GM12891 (cell line): ENCODE measurements around the gene GGACT.
A peak's percentile ranks its signal among the peaks of the same experiment; 100 is the strongest.

ENCODE experiments used
- DNase-seq: peaks from one replicate; pipeline ENCODE4 v3.0.0; 2011; ENCODE audit warnings: low spot score; ENCODE audit not compliant: insufficient read length
- FAIRE-seq: peaks from 2 replicates; lab custom pipeline; 2011; peaks lifted over from hg19 to GRCh38; lab: Jason Lieb, UNC
- PAX5 ChIP-seq: IDR thresholded peaks from 2 replicates; pipeline ENCODE4 v1.6.1; 2011; ENCODE audit warnings: low read length, moderate library complexity, mild to moderate bottlenecking; ENCODE audit not compliant: insufficient read depth, severe bottlenecking
- POLR2A ChIP-seq: IDR thresholded peaks from 2 replicates; pipeline ENCODE4 v1.6.1; 2011; ENCODE audit warnings: low read depth, low read length, control low read depth
- POLR2AphosphoS5 ChIP-seq: IDR thresholded peaks from 2 replicates; pipeline ENCODE4 v1.6.1; 2011; ENCODE audit warnings: low read depth, low read length, control low read depth
- POU2F2 ChIP-seq: IDR thresholded peaks from 2 replicates; pipeline ENCODE4 v1.6.1; 2011; ENCODE audit warnings: low read depth, mild to moderate bottlenecking, control low read depth, low read length, moderate library complexity
- SPI1 ChIP-seq: IDR thresholded peaks from 2 replicates; pipeline ENCODE4 v1.6.1; 2011; ENCODE audit warnings: low read depth, low read length, control low read depth
- TAF1 ChIP-seq: IDR thresholded peaks from 2 replicates; pipeline ENCODE4 v1.6.1; 2011; ENCODE audit warnings: low read depth, low read length, control low read depth

GGACT gene

GRCh38 chr13:100543872-100544602 is 44.6 kb downstream of the GGACT start:
- TF ChIP-seq SPI1 (no peak), PAX5 (no peak), POLR2A (no peak), POU2F2 (no peak), POLR2AphosphoS5 (no peak), TAF1 (no peak)
- DNase-seq: no peak
- no peak for FAIRE-seq

DNA sequence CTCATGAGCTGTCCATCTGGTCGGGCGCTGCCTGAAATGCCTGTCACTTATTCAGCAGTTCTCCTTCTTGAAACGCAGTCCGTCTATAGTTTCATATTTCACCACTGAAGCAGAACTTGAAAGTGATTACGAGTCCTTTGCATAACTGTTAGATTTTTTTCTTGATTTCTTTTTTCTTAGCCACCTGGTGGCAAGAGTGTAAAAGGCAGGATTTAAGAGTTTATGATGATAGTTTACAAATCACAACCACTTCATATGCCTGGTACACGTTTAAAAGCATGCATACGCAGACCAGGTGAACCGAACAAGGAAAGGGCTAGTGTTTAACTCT is 45.8 kb downstream of the GGACT start:
- peak; percentile 91 for FAIRE-seq
- TF ChIP-seq SPI1 (peak; percentile 42; the same call in 1 of the 2 replicates), POLR2A (no peak), PAX5 (no peak), POU2F2 (no peak), TAF1 (no peak)

GRCh38 chr13:100541897-100542825 is 46.4 kb downstream of the GGACT start:
- peak; percentile 50 for FAIRE-seq
- DNase-seq: no peak
- no peak for TF ChIP-seq POLR2AphosphoS5
- TF ChIP-seq SPI1: no peak
- TF ChIP-seq TAF1: no peak
- TF ChIP-seq POU2F2: no peak
- no peak for TF ChIP-seq PAX5
- TF ChIP-seq POLR2A: no peak

More for the DNA sequence above, 45.8 kb downstream of the GGACT start:
- peak; percentile 53 for DNase-seq

DNA sequence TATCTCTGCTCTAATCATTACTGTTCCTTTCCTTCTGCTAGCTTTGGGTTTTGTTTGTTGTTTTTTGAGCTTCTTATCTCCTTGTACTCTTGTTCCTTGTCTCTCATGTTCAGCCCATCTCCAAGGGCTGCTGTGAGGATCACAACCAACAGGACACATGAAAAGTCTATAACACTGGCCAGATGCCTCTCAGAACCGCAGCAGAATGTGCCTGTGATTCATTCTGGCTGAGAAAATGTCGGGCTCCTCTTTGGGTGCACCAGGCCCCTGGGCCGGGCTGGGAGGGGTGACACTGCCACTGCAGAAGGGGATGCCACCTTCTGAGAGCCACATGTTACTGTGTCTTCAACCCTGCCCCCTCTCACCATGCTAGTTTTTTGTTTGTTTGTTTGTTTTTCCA is 48.0 kb downstream of the GGACT start:
- FAIRE-seq (no peak), DNase-seq (no peak)
- TF ChIP-seq TAF1 (no peak), POLR2AphosphoS5 (no peak), POLR2A (no peak), SPI1 (no peak), PAX5 (no peak), POU2F2 (no peak)

GRCh38 chr13:100537951-100538462 is 50.6 kb downstream of the GGACT start:
- no peak for FAIRE-seq
- TF ChIP-seq PAX5: no peak
- no peak for TF ChIP-seq POLR2A
- no peak for TF ChIP-seq POLR2AphosphoS5
- no peak for TF ChIP-seq TAF1
- TF ChIP-seq POU2F2: no peak
- no peak for TF ChIP-seq SPI1
- DNase-seq: no peak

DNA sequence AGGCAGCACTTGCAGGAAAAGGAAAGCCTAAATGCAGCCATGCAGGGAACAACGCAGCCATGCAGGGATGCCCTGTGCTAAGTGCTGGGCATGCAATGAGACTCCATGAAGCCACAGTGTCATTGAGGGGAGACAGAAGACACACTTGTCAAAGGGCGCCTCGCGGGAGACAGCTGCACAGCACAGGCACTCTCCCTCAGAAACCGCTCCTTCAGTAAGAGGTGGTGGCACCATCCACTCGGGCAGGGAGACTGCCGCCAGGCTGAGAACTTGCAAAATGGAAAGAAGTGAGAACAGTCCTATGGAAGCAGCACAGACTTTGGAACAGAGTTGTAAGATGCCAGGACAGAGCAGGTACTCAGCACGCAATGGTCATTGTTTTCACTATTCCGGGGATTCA is 51.1 kb downstream of the GGACT start:
- no peak for FAIRE-seq

DNA sequence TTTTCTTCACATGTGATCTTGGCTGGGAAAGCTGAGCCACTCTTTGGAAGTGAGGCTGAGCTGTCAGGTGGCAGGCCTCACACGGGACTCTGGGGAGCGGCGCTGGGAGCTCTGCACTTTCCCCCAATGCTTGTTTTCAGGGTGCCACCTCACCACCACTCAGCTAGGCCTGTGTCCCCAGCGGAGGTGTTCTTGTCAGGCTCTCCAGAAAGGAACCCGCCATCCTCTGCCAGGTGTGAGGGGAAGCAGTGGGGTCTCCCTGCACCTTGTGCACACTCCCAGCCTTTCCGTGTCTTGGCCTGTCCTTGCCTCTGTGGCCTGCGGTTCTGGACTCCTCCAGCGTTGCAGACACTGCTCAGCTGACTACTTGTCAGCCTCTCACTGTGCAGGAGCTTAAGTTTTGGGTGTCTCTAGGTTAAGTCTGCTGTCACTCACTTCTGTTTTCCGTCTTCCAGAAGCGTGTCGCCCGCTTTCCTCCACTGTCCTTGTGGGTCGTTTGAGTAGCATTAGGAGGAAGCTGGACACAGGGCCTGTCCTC is 51.9 kb downstream of the GGACT start:
- TF ChIP-seq POLR2AphosphoS5: no peak
- TF ChIP-seq TAF1: no peak
- TF ChIP-seq POLR2A: no peak
- TF ChIP-seq SPI1: no peak
- TF ChIP-seq PAX5: no peak
- TF ChIP-seq POU2F2: no peak
- DNase-seq (no peak), FAIRE-seq (no peak)

More for the DNA sequence above, 51.1 kb downstream of the GGACT start:
- TF ChIP-seq POLR2A: no peak
- no peak for TF ChIP-seq POLR2AphosphoS5
- no peak for TF ChIP-seq PAX5
- no peak for TF ChIP-seq SPI1
- no peak for TF ChIP-seq TAF1
- no peak for TF ChIP-seq POU2F2
- DNase-seq: no peak

DNA sequence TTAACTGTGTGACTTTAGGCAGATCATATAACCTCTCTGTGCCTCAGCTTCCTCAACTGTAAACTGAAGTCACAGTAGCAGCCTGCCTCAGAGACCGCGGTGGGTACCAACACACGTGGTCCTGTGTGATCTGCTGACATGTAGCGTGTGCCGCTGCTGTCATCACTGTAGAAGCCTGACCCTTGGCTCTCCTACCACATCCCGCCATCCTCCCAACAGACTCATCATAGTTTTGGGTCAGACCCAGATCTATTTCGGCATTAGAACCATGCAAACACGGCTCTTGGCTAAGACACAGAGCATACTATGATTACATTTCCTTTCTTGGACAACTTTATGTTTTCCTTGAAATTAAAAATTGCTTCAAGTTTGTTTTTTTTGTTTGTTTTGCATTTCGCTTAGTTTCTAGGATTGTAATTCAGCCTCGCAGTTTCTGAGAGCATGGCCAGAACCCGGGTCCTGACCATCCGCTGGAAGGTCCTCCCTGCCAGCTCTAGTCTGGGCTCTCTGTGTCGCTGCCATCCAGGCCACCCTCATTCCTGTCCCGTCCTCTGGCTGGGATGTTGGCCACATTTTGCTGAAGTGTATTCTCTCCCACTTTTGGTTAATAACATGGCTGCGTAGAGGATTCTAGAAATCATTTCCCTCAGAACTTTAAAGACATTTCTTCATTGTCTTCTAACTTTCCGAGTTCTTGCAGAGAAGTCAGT is 53.0 kb downstream of the GGACT start:
- no peak for FAIRE-seq
- DNase-seq: no peak

GRCh38 chr13:100534911-100535310 is 53.7 kb downstream of the GGACT start:
- FAIRE-seq (no peak), DNase-seq (no peak)
- TF ChIP-seq SPI1 (no peak), POU2F2 (no peak), PAX5 (no peak), TAF1 (no peak), POLR2AphosphoS5 (no peak), POLR2A (no peak)

More for the DNA sequence above, 53.0 kb downstream of the GGACT start:
- TF ChIP-seq TAF1 (no peak), PAX5 (no peak), SPI1 (no peak), POU2F2 (no peak), POLR2AphosphoS5 (no peak), POLR2A (no peak)
